Left colon (tissue), 2 donors: ENCODE data around the gene SLC30A2. TPM values are rescaled to one million over a fixed set of nuclear protein-coding genes. Genes with fewer than 3 reads are reported as not detected.

ENCODE experiments used
- ATAC-seq: fragments of 200-7000 bp; cut with Tn5 transposase; one replicate; pipeline ENCODE4 v1.9.1; 2020; ENCODE audit warnings: mild to moderate bottlenecking, moderate library complexity
- DNase-seq, 2 donors: peaks; one replicate each; pipeline ENCODE4 v3.0.0-alpha.2; 2020
- intact Hi-C, 2 donors: fragments of 100-400 bp; cut with DNase I in 1 of 2; cut with micrococcal nuclease in 1 of 2; formaldehyde crosslinking; loops; one replicate each; pipeline versions ENCODE4 v1.11.2 to v1.14.0; 2022; cut with DNase I, micrococcal nuclease
- total RNA-seq, 2 donors: library from RNA; stranded (reverse); fragmentation: NEBNext Ultra II Directional; extraction: Animal tissue kit (Norgen Biotek cat#: 25700); gene quantifications; one replicate each; pipeline ENCODE4 v1.2.1, GENCODE V29; 2021
- donor health status: DM: no; HTN: no; CAD: no.
- donor health status: DM: yes; HTN: yes; CAD: no.

Gene SLC30A2
- total RNA-seq, 2 donors from 2014 or later: 0.22 TPM; not detected in 1

- no peak for ATAC-seq
Measured at GRCh38 chr1:26029864-26030481, 15.9 kb downstream of the SLC30A2 start.

GRCh38 chr1:26029054-26029863 lies 16.7 kb downstream of the SLC30A2 start:
- DNase-seq: no peak
- intact Hi-C loops: no loop called here
- ATAC-seq: no peak

More at GRCh38 chr1:26029864-26030481, 15.9 kb downstream of the SLC30A2 start:
- DNase-seq: no peak
- intact Hi-C loops: no loop called here

- no peak for ATAC-seq
- DNase-seq: no peak
- intact Hi-C loops: no loop called here
Measured at GRCh38 chr1:26028490-26028980, 17.4 kb downstream of the SLC30A2 start.

GRCh38 chr1:26027716-26028489 lies 18.0 kb downstream of the SLC30A2 start:
- DNase-seq (no peak), ATAC-seq (no peak)
- intact Hi-C loops: no loop called here

GRCh38 chr1:26025517-26025916 lies 20.4 kb downstream of the SLC30A2 start:
- DNase-seq (no peak), ATAC-seq (no peak)
- intact Hi-C loops: no loop called here

GRCh38 chr1:26025060-26025459 lies 20.9 kb downstream of the SLC30A2 start:
- ATAC-seq: no peak
- DNase-seq: no peak
- intact Hi-C loops: no loop called here

GRCh38 chr1:26023826-26024225 lies 22.1 kb downstream of the SLC30A2 start:
- intact Hi-C loops: no loop called here
- no peak for ATAC-seq
- DNase-seq: no peak

GRCh38 chr1:26023009-26023408 lies 22.9 kb downstream of the SLC30A2 start:
- intact Hi-C loops: no loop called here
- no peak for DNase-seq
- ATAC-seq: no peak

- intact Hi-C loops: no loop called here
- DNase-seq (no peak), ATAC-seq (no peak)
Measured at GRCh38 chr1:26022404-26022779, 23.5 kb downstream of the SLC30A2 start.

GRCh38 chr1:26021647-26022403 lies 24.1 kb downstream of the SLC30A2 start, which contains the start of gene EXTL1:
EXTL1 (plus strand) TSS chr1:26021775; CDS start chr1:26022647, 872 bp downstream.
- no peak for ATAC-seq
- intact Hi-C loops: no loop called here
- no peak for DNase-seq

GRCh38 chr1:26020941-26021646 lies 24.8 kb downstream of the SLC30A2 start:
- DNase-seq: no peak
- ATAC-seq: no peak
- intact Hi-C loops: no loop called here

GRCh38 chr1:26020330-26020768 lies 25.6 kb downstream of the SLC30A2 start:
- ATAC-seq: no peak
- no peak for DNase-seq
- intact Hi-C loops: no loop called here

- no peak for ATAC-seq
- DNase-seq: no peak
- intact Hi-C loops: no loop called here
Measured at GRCh38 chr1:26019641-26020315, 26.1 kb downstream of the SLC30A2 start.

GRCh38 chr1:26017606-26018005 lies 28.3 kb downstream of the SLC30A2 start:
- DNase-seq: no peak
- ATAC-seq: no peak
- intact Hi-C loops: no loop called here

- intact Hi-C loops: no loop called here
- ATAC-seq (no peak), DNase-seq (no peak)
Measured at GRCh38 chr1:26016953-26017545, 28.9 kb downstream of the SLC30A2 start.

GRCh38 chr1:26016258-26016952 lies 29.5 kb downstream of the SLC30A2 start:
- DNase-seq (no peak), ATAC-seq (no peak)
- intact Hi-C loops: no loop called here

- DNase-seq (peak in 1 of 2 donors; percentile 21), ATAC-seq (no peak)
- intact Hi-C loops: no loop called here
Measured at GRCh38 chr1:26015358-26015757, 30.6 kb downstream of the SLC30A2 start.
